Stimulated activated CD4-positive, alpha-beta T cell treated with anti-CD3 and anti-CD28 coated beads, Interleukin-2, amount 100 ng/mL, for 48 hours (primary cell): ENCODE measurements around the gene TPST2.
A peak's percentile ranks its signal among the peaks of the same experiment; 100 is the strongest.

Experiments
- DNase-seq, 2 donors: peaks; one replicate each; pipeline ENCODE4 v3.0.0-alpha.2; 2020

Gene TPST2

DNA sequence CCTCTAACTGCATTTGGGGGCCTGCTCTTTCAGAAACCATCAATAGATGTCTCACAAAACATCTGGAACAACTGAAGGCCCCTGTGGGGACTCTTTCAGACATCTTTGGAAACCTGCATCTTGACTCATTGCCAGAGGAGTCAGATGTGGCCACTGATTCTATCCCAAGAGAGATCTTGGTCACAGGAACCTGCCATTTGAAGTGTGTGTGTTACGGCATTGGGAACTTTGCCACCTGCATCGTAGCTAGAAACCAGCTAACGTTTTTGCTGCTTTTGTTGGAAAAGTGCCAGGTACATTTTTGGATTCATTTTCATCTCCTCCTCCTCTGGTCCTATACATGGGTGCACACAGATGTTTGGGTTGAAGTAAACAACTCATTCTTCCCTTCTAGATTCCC lies 101.9 kb downstream of the TPST2 start:
- DNase-seq, result no peak

GRCh38 chr22:26486394-26486793 lies 103.5 kb downstream of the TPST2 start:
- DNase-seq, result no peak

DNA sequence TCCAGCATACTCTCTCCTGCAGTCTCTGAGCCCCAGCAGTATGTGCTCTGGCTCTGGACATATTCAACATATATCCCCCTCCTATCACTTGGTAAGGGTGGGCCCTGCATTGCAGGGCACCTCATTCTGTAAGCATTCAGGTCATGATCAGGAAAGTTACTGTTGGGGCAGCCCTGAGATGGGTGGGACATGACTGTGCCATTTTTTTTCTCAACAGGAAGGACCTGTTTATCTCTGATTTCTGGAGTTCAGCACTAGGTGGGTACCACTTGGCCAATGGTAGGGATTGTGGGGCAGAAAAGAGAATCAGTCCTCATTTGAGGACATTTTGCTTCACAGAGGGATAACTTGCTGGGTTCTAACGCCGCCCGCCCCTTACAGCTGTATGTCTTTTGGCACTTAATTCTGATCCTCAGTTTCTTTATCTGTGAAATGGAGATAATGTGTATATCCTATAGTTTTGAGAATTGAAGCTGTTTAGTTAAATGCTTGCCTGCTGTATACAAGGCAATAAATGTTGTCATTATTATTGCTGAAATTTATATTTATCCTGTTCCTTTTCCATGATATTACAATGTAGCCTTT lies 104.0 kb downstream of the TPST2 start:
- DNase-seq, result no peak

GRCh38 chr22:26485013-26485412 lies 104.9 kb downstream of the TPST2 start:
- no peak for DNase-seq

DNA sequence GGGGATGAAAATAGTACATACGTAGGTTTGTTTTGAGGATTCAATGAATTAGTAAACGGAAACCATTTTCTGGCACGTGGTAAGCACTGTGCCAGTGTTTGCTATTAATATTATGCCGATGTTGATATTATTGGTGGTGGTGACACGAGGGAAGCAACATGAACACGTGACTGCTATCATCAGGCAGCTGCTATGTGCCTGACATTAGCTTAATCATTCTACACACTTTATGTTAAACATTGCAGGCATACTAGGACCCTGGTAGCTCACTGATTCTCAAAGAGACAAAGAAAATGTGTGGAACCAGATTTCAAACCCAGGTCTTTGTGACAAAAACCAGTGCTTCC lies 105.6 kb downstream of the TPST2 start:
- DNase-seq, result no peak

GRCh38 chr22:26483439-26484359 lies 106.2 kb downstream of the TPST2 start, which contains the start of the genes HPS4 and SRRD:
TSS of gene HPS4 (minus strand) at chr22:26483783. CDS start at chr22:26481762, 2,021 bp downstream.
TSS of gene SRRD (plus strand) at chr22:26483877. CDS start at chr22:26483891, 14 bp downstream.
- peak; percentile 90 to 91 for DNase-seq

DNA sequence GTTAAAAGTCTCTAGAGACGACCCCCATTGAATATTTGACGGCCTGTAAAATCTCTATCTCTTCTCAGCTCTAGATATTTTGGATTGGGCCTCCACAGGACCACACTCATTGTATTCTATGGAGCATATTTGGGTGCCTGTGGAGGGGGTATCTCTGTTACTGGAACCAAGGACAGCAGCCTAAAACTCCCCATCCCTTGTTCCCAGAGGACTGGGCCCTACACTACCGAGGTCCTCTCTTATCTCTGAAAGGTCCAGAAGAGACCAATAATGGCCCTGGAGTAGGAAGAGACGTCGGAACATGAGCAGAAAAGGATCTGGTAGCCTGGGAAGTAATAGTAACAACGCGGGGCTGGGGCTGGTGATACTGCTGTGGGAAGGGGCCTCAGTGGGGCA lies 106.9 kb downstream of the TPST2 start:
- DNase-seq, result no peak

- no peak for DNase-seq
Measured at GRCh38 chr22:26482161-26482560, 107.8 kb downstream of the TPST2 start.

DNA sequence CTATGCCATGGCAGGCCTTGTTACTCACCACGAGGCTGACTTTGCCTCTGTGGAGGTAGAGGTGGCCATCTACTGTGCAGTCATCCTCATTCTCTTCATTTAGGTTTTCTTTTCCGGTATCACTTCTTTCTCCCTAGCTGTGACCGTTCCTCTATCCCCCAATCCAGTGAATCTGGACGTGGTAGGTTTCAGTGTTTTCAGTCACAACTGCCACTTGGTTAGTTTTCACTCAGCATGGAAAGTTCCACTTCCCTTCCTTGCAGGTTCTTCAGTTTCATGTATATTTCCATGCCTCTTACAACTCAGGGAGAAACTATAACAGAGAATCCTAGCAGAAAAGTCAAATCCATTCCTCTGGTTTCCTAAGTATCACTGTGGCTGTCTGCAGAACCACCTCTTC lies 108.2 kb downstream of the TPST2 start:
- no peak for DNase-seq

DNA sequence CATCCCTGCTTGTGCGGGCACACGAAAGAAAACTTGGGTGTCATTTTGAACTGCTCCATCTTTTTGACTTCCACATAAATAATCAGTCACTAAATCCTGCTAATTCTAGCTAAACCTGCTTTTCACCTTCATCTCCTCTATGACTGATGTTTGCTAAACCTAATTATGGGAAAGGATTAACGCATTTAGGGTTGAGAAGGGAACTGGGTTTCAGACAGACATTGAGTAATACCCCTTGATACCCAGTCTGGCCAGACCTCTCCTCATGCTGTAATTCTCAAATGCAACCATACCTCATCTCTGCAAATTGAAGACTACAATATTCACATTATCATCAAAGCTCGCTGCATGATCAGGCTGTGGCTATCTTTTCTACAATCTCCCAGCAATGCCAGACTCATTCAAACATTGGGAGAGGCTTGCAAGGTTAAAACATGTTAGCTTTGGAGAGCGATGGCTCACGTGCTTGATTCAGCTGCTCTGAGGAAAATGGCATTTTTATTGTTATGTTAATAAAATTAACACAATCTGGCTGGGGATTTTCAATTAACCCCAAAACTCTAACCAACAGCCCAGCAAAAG lies 108.7 kb downstream of the TPST2 start:
- no peak for DNase-seq

DNA sequence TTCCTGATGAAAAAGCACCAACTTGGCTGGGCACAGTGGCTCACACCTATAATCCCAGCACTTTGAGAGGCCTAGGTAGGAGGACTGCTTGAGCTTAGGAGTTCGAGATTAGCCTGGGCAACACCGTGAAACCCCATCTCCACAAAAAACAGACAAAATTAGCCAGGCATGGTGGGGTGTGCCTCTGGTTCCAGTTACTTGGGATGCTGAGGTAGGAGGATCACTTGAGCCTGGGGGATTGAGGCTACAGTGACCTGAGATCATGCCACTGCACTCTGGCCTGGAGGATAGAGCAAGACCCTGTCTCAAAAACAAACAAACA lies 109.4 kb downstream of the TPST2 start:
- DNase-seq, result no peak

DNA sequence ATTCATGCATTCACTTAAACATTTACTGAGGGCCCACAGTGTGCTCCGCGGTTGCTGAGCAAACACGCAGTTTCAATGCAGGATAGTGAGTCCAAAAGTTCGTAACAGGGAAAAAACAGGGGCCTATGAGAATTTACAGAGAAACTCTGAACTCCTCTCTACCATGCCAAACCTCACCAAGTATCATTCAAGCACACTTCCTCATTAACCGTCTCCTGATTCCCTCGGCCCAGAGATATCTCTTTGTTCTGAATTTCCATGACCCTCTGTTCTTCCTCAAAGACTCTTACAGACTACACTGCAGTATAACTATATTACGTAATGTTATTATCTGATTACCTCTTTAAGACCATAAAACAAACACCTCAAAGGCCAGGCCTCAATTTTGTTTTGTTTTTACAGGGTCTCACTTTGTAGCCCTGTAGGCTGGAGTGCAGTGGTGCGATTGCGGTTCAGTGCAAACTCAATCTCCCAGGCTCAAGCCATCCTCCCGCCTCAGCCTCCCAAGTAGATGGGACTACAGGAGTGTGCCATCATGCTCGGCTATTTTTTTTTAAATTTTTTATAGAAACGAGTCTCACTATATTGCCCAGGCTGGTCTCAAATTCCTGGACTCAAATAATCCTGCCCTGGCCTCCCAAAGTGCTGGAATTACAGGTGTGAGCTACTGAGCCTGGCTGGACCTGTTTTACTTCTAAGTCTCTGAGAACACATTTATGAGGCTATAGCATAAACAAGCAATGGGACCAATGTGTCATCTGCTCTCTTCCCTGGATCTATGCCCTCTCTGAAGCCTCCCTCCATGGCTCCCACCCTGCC lies 109.9 kb downstream of the TPST2 start:
- DNase-seq, result no peak

DNA sequence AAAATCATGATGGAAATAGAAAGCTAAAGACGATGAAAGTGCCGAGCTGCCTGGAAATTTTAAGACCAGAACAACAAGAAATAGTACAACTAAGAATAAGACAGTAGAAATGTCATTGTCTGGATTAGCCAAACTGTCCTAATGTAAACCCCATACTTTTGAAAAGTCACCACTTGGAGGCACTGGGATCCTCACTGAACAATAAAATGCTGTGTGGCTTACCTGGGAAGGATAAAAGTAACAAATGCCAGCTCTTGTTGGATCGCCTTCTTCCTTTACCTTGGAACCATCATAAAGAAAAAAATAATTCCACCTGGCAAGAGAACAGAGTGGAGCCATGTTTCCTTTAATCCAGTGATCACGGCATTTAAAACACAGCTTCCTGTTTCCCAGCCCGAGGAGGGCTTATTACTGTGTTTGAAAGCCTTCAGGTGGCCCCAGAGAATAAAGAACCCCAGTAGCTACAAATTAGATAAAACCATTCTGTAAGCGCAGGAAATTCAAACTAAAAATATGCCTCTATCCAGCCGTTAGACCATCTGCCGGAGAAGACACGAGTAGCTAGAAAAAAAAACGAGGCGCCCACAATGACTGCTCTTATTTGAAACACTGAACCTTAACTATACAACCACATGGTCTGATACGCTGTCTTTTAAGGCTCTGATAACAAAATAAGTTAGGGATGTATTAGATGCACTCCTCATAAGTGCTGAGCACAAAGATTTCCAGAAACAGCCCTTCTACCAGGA lies 110.7 kb downstream of the TPST2 start:
- DNase-seq, result no peak

DNA sequence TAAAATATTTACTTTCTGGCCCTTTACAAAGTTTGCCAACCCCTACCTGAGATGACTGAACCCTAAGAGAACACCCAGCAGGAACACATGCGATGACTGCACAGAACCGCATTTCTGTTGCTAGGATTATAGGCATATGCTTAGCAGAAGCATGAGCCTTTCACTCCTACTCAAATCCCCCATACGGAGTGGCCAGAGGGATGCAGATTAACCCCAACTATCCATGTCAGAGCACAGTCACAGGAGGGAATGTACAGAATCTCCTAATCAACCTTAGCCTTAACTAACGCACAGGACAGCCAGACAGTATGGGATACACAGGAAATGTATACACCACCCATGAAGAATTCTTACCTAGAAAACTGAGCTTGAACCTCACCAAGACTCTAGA lies 112.6 kb downstream of the TPST2 start:
- no peak for DNase-seq

- no peak for DNase-seq
Measured at GRCh38 chr22:26476705-26477340, 113.1 kb downstream of the TPST2 start.

DNA sequence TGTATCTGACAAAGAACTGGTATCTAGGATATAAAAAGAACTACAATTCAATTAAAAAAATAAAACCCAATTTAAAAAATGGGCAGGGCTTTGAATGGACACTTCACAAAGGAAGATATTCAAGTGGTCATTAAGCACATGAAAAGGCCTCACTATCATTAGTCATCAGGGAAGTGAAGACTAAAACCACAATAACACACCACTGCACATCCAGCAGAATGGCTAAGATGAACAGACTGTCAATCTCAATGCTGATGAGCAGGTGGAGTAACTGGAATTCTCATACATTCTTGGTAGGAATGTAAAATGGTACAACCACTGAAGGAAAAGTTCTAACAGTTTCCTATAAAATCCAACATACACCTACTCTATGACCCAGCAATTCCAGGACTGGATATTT lies 115.2 kb downstream of the TPST2 start:
- no peak for DNase-seq
